Measurements from ENCODE around the gene PSMB9.

GRCh38 chr6:32883789-32884188 lies 29.8 kb downstream of the PSMB9 start:
- TF ChIP-seq TCF12 (IDR thresholded peaks at IDR 0.05; ENCODE audit: low read depth) (no peak), FOXM1 (IDR thresholded peaks at IDR 0.05; ENCODE audit: borderline replicate concordance, low read depth) (no peak), YY1 (IDR thresholded peaks at IDR 0.05; ENCODE audit: low read depth) (no peak), TAF1 (IDR thresholded peaks at IDR 0.05; ENCODE audit: low read depth) (no peak), RAD21 (IDR thresholded peaks at IDR 0.05; ENCODE audit: low read depth) (no peak), ZBTB7A (IDR thresholded peaks at IDR 0.05; ENCODE audit: low read depth) (no peak), EP300 (IDR thresholded peaks at IDR 0.05; ENCODE audit: borderline replicate concordance) (no peak)
